Sigmoid colon (tissue), 7 donors: Measurements from ENCODE around the gene RHEBL1. TPM values are rescaled to one million over a fixed set of nuclear protein-coding genes. Genes with fewer than 3 reads are reported as not detected.

Experiments used
- DNase-seq: peaks from one replicate; pipeline ENCODE4 v3.0.0-alpha.2; 2019
- H3K27ac ChIP-seq, 4 donors: fragments of 200-600 bp; sonication (generic); one replicate each; pipeline ENCODE4 v1.5.1; 2016 to 2019; ENCODE audit warnings: mild to moderate bottlenecking in 1 of 4
- H3K27me3 ChIP-seq, 3 donors: fragments of 200-600 bp; sonication (generic); one replicate each; pipeline ENCODE4 v1.5.1; 2019; ENCODE audit warnings: mild to moderate bottlenecking in 1 of 3
- H3K36me3 ChIP-seq, 4 donors: fragments of 200-600 bp; sonication (generic); one replicate each; pipeline ENCODE4 v1.5.1; 2016 to 2019
- H3K4me1 ChIP-seq, 4 donors: fragments of 200-600 bp; sonication (generic); one replicate each; pipeline ENCODE4 v1.5.1; 2017 to 2019
- H3K4me3 ChIP-seq, 4 donors: fragments of 200-600 bp; sonication (generic); one replicate each; pipeline ENCODE4 v1.5.1; 2017 to 2019; ENCODE audit warnings: mild to moderate bottlenecking in 2 of 4, moderate library complexity in 1 of 4
- H3K9me3 ChIP-seq, 4 donors: fragments of 200-600 bp in 3 of 4; sonication (generic) in 3 of 4; one replicate each; pipeline versions ENCODE4 v1.5.1 to v1.6.1; 2013 to 2019
- EP300 ChIP-seq, 4 donors: sonication (generic); formaldehyde crosslinking; IDR thresholded peaks; one replicate each; pipeline ENCODE4 v1.6.1; 2017; ENCODE audit warnings: antibody characterized with exemption in 4 of 4
- POLR2A ChIP-seq, 2 donors: fragments of 450-650 bp; IDR thresholded peaks; one replicate each; pipeline ENCODE4 v1.6.1; 2016; ENCODE audit warnings: antibody characterized with exemption in 2 of 2, mild to moderate bottlenecking in 2 of 2, moderate library complexity in 2 of 2
- POLR2AphosphoS5 ChIP-seq, 4 donors: sonication (generic); formaldehyde crosslinking; IDR thresholded peaks; one replicate each; pipeline ENCODE4 v1.6.1; 2017; ENCODE audit warnings: antibody characterized with exemption in 4 of 4
- WGBS, 2 donors: extraction: QIAGEN DNeasy Blood & Tissue Kit; methylation state at CpG; one replicate each; pipeline ENCODE4 v1.1.7; 2013; 5-methylcytosine and 5-hydroxymethylcytosine counted together
- intact Hi-C: fragments of 100-400 bp; cut with DNase I; formaldehyde crosslinking; loops from one replicate; pipeline ENCODE4 v1.15.1; 2023
- polyA plus RNA-seq, 3 donors: library from polyadenylated mRNA; stranded (reverse); fragments of 200-250 nt; gene quantifications; one replicate each; pipeline ENCODE4 v1.2.3, GENCODE V29; 2013
- total RNA-seq, 4 donors: library from RNA; depleted of rRNA; stranded (reverse); fragments of >200 nt; gene quantifications; one replicate each; pipeline ENCODE4 v1.1.0, GENCODE V29; 2016
- TF ChIP-seq, protein P1 (sequence below), 4 experiments: fragments of 450-650 bp in 3 of 4; fragments of 200-600 bp in 1 of 4; IDR thresholded peaks; one replicate each; pipeline ENCODE4 v1.5.1; 2016 to 2019; ENCODE audit warnings: antibody characterized with exemption in 4 of 4, mild to moderate bottlenecking in 3 of 4, moderate library complexity in 2 of 4
- donor health status: healthy with polysubstance abuse.
- donor health status: Bipolar disorder and iron deficiency.
- donor health status: healthy.

The RHEBL1 gene
- total and polyA plus RNA-seq, 7 donors = 0.36 to 2.2 TPM; not detected in 5

- WGBS, 2 donors = 89 to 92% methylated on average over 12 of the region's 12 CpGs
- no peak overlapping the region for H3K4me3 ChIP-seq
- DNase-seq = no peak
Measured at GRCh38 chr12:49033611-49034285, 36.0 kb downstream of the RHEBL1 start.

GRCh38 chr12:49032679-49033447 lies 36.9 kb downstream of the RHEBL1 start:
- H3K27ac ChIP-seq = peak overlapping the region in 1 of 4 donors; percentile 23
- no peaks in the 10 kb centered on the region for H3K27me3 ChIP-seq
- 77 to 86% methylated on average over 3 of the region's 3 CpGs for WGBS, 2 donors
- intact Hi-C loops = no loop called here
- TF ChIP-seq POLR2A (IDR thresholded peaks at IDR 0.05) = no peak
- TF ChIP-seq, protein P1, sequence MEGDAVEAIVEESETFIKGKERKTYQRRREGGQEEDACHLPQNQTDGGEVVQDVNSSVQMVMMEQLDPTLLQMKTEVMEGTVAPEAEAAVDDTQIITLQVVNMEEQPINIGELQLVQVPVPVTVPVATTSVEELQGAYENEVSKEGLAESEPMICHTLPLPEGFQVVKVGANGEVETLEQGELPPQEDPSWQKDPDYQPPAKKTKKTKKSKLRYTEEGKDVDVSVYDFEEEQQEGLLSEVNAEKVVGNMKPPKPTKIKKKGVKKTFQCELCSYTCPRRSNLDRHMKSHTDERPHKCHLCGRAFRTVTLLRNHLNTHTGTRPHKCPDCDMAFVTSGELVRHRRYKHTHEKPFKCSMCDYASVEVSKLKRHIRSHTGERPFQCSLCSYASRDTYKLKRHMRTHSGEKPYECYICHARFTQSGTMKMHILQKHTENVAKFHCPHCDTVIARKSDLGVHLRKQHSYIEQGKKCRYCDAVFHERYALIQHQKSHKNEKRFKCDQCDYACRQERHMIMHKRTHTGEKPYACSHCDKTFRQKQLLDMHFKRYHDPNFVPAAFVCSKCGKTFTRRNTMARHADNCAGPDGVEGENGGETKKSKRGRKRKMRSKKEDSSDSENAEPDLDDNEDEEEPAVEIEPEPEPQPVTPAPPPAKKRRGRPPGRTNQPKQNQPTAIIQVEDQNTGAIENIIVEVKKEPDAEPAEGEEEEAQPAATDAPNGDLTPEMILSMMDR (IDR thresholded peaks at IDR 0.05) = no peak
- TF ChIP-seq POLR2AphosphoS5 (IDR thresholded peaks at IDR 0.05) = no peak
- TF ChIP-seq EP300 (IDR thresholded peaks at IDR 0.05) = no peak
- H3K36me3 ChIP-seq = peaks cover 34 to 91% (median 48%) of the 10 kb centered on the region in 4 donors
- H3K4me1 ChIP-seq = peaks cover 0 to 14% (median 0%) of the 10 kb centered on the region in 4 donors
- H3K9me3 ChIP-seq = no peaks in the 10 kb centered on the region
- DNase-seq = no peak
- H3K4me3 ChIP-seq = no peak overlapping the region

More at GRCh38 chr12:49033611-49034285, 36.0 kb downstream of the RHEBL1 start:
- intact Hi-C loops = no loop called here
- H3K27ac ChIP-seq = peak overlapping the region in 1 of 4 donors; percentile 20
- TF ChIP-seq, protein P1 (IDR thresholded peaks at IDR 0.05) = no peak
- TF ChIP-seq EP300 (IDR thresholded peaks at IDR 0.05) = no peak
- no peak for TF ChIP-seq POLR2A (IDR thresholded peaks at IDR 0.05)
- TF ChIP-seq POLR2AphosphoS5 (IDR thresholded peaks at IDR 0.05) = no peak
- peaks cover 0 to 14% (median 0%) of the 10 kb centered on the region in 4 donors for H3K4me1 ChIP-seq
- no peaks in the 10 kb centered on the region for H3K9me3 ChIP-seq
- peaks cover 35 to 91% (median 53%) of the 10 kb centered on the region in 4 donors for H3K36me3 ChIP-seq
- H3K27me3 ChIP-seq = no peaks in the 10 kb centered on the region

GRCh38 chr12:49032276-49032675 lies 37.5 kb downstream of the RHEBL1 start:
- no peak overlapping the region for H3K4me3 ChIP-seq
- H3K27me3 ChIP-seq = no peaks in the 10 kb centered on the region
- H3K9me3 ChIP-seq = no peaks in the 10 kb centered on the region
- 82 to 84% methylated on average over 4 of the region's 4 CpGs for WGBS, 2 donors
- no peak overlapping the region for H3K27ac ChIP-seq
- H3K4me1 ChIP-seq = peaks cover 0 to 14% (median 0%) of the 10 kb centered on the region in 4 donors
- H3K36me3 ChIP-seq = peaks cover 34 to 91% (median 49%) of the 10 kb centered on the region in 4 donors
- DNase-seq = no peak
- TF ChIP-seq EP300 (IDR thresholded peaks at IDR 0.05) (no peak), POLR2A (IDR thresholded peaks at IDR 0.05) (no peak), POLR2AphosphoS5 (IDR thresholded peaks at IDR 0.05) (no peak)
- TF ChIP-seq, protein P1 (IDR thresholded peaks at IDR 0.05) = no peak
- intact Hi-C loops = no loop called here

DNA sequence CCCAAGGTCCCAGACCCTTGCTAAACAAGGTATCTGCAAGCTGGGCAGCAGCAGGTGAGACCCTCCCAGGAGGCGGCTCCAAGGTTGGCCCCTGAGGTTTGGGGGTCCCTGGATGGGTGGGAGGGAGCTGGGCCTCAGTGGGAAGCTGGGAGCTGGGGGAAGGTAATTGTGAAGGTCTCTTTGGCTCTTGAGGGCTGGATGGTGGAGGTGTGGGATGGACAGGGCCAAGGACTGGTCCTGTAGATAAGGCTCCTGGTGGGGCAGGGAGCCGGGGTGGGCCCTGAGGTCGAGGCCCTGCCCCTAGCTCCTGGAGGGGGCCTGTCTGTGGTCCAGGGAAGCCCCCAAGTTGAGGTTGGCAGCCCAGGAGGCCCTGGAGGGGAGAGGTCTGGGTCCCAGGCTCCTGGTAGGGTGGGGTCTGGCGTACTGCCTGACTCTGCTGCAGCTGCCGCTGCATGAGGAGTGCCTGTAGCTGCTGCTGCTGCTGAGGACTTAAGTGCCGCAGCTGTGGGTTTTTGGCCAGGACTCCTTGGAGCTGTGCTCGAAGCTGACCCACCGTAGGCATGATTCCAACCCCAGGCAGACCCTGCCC lies 38.1 kb downstream of the RHEBL1 start:
- intact Hi-C loops = no loop called here
- no peaks in the 10 kb centered on the region for H3K27me3 ChIP-seq
- no peak overlapping the region for H3K27ac ChIP-seq
- DNase-seq = no peak
- H3K9me3 ChIP-seq = no peaks in the 10 kb centered on the region
- H3K4me1 ChIP-seq = peaks cover 0 to 14% (median 0%) of the 10 kb centered on the region in 4 donors
- 88 to 92% methylated on average over 8 of the region's 8 CpGs for WGBS, 2 donors
- no peak overlapping the region for H3K4me3 ChIP-seq
- TF ChIP-seq, protein P1 (IDR thresholded peaks at IDR 0.05) = no peak
- TF ChIP-seq POLR2A (IDR thresholded peaks at IDR 0.05) (no peak), POLR2AphosphoS5 (IDR thresholded peaks at IDR 0.05) (no peak), EP300 (IDR thresholded peaks at IDR 0.05) (no peak)
- H3K36me3 ChIP-seq = peaks cover 34 to 91% (median 52%) of the 10 kb centered on the region in 4 donors
